GM23248 (cell line): Measurements from ENCODE around the gene LRRC63.

ENCODE experiments used
- EZH2 ChIP-seq: fragments of 200-600 bp; sonication (generic); IDR thresholded peaks from 2 replicates; pipeline ENCODE4 v1.6.1; 2018; ENCODE audit warnings: antibody characterized with exemption, mild to moderate bottlenecking; ENCODE audit not compliant: insufficient read depth, poor library complexity, severe bottlenecking
- EZH2phosphoT487 ChIP-seq: fragments of 200-600 bp; sonication (generic); IDR thresholded peaks from 2 replicates; pipeline ENCODE4 v1.6.1; 2018; ENCODE audit warnings: antibody characterized with exemption, moderate library complexity, mild to moderate bottlenecking, low read depth; ENCODE audit not compliant: insufficient read depth

DNA sequence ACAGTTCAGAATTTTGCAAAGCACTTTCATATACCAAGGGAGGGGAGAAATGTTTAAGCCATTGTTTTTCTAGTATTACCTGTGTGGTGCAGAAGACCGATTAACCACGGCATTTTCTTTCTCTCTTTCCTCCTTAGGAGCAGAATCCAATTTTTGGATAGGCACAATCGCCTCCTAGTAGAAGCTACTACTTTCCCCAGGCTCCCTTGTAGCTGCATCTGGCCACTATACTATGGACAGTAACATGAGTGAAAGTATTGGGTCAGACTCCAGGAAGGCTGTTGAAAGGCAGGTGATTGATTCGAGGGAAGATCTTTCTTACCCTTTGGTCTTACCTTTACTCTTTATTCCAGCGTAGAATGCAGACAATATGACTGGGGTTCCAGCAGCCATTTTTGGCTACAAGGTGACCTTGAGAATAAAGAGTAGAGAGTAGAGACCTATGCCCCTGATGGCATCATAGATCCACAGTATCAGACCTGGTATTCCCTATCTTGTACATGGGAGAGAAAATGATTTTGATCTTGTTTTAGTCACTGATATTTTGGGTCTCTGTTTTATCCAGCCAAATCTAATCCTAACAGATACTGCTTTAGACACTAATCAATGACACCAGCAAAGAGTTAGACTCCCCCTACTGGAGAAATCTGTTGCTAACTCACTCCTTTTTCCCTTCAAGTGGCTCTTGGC lies 77.0 kb downstream of the LRRC63 start:
- TF ChIP-seq EZH2 (no peak), EZH2phosphoT487 (no peak)
